ENCODE results near the gene APC. TPM values are rescaled to one million over a fixed set of nuclear protein-coding genes. Genes with fewer than 3 reads are reported as not detected.

The APC gene
- total RNA-seq, 1 experiment from 2014 or later: 24.0 TPM

- no peaks in the 10 kb centered on the region for H3K36me3 ChIP-seq (ENCODE audit: control insufficient read depth in 1 of 2, insufficient read depth in 2 of 2, low read length in 2 of 2)
- no peak overlapping the region for H2AFZ ChIP-seq (ENCODE audit: low read depth, low read length, poor library complexity, severe bottlenecking)
- no peak for TF ChIP-seq CTCF (IDR thresholded peaks at IDR 0.05 in 2 of 3, conservative IDR thresholded peaks at IDR 0.05 in 1 of 3; ENCODE audit: borderline replicate concordance in 1 of 3, insufficient read depth in 1 of 3, low read depth in 2 of 3, low read length in 2 of 3)
- no peak for TF ChIP-seq POLR2A (IDR thresholded peaks at IDR 0.05; ENCODE audit: borderline replicate concordance, extremely low read depth, insufficient read depth, insufficient read length)
- TF ChIP-seq TCF7L2 (IDR thresholded peaks at IDR 0.05; ENCODE audit: borderline replicate concordance, extremely low read depth, insufficient read depth, insufficient read length): no peak
- TF ChIP-seq FOSL1 (IDR thresholded peaks at IDR 0.05; ENCODE audit: low read depth): no peak
- no peak for TF ChIP-seq SP1 (IDR thresholded peaks at IDR 0.05; ENCODE audit: low read depth)
- no peak for TF ChIP-seq ZBTB33 (IDR thresholded peaks at IDR 0.05; ENCODE audit: extremely low read depth, insufficient replicate concordance, low read length)
- TF ChIP-seq CEBPB (IDR thresholded peaks at IDR 0.05; ENCODE audit: low read depth): no peak
- TF ChIP-seq ELF1 (IDR thresholded peaks at IDR 0.05; ENCODE audit: borderline replicate concordance, low read depth): no peak
- RAD21 ChIA-PET (ENCODE audit: low non-redundant PET in 1 of 2, low total read pairs in 2 of 2, uncharacterized antibody in 2 of 2, unreplicated experiment in 2 of 2): no interaction called here
- BruUV-seq (replicated peaks): no TSS peak
- H3K27ac ChIP-seq (ENCODE audit: low read depth, low read length): no peak overlapping the region
- intact Hi-C loops (cut with micrococcal nuclease): loop anchor here (5.0 to 10.0 kb wide), 2 partner anchors 294 to 652 kb away; no protein-coding TSS in a partner anchor
- no peak overlapping the region for H3K9ac ChIP-seq (ENCODE audit: low read length)
- no peaks in the 10 kb centered on the region for H3K9me3 ChIP-seq (ENCODE audit: control insufficient read depth in 1 of 2, insufficient read depth in 1 of 2, low read depth in 1 of 2, low read length in 2 of 2)
- H3K4me3 ChIP-seq (replicated peaks in 1 of 2; ENCODE audit: low read depth in 1 of 2, low read length in 2 of 2): no peak overlapping the region
- H3K4me2 ChIP-seq (ENCODE audit: low read length): no peak overlapping the region
- H4K20me1 ChIP-seq (ENCODE audit: insufficient read depth): no peaks in the 10 kb centered on the region
- ATAC-seq (no peak), DNase-seq (ENCODE audit: low read depth, low spot score) (no peak)
- POLR2A ChIA-PET: no interaction called here
- CTCF ChIA-PET: no interaction called here
- H3K79me2 ChIP-seq (ENCODE audit: insufficient read depth, low read length): no peaks in the 10 kb centered on the region
- H3K4me1 ChIP-seq (ENCODE audit: control insufficient read depth in 1 of 2, insufficient read depth in 2 of 2, low read length in 2 of 2): peaks cover 0 to 4% of the 10 kb centered on the region in 2 experiments; a peak in 1 of 4 replicates
- H3K9me2 ChIP-seq (ENCODE audit: insufficient read depth): no peaks in the 10 kb centered on the region
- no peaks in the 10 kb centered on the region for H3K27me3 ChIP-seq (ENCODE audit: insufficient read depth, low read length)
Measured at GRCh38 chr5:112846556-112846955, 108.9 kb downstream of the APC start.
